IMR-90 (cell line): ENCODE results near the gene KRTAP5-5. TPM values are rescaled to one million over a fixed set of nuclear protein-coding genes. Genes with fewer than 3 reads are reported as not detected.

Source experiments
- ATAC-seq: fragments of 200-7000 bp; cut with Tn5 transposase; 2 replicates; pipeline ENCODE4 v1.9.1; 2020; ENCODE audit warnings: low read depth, mild to moderate bottlenecking, moderate library complexity
- BruUV-seq: library from RNA; stranded (reverse); fragments of 400-500 nt; replicated peaks from 2 replicates; lab custom pipeline; 2021; lab: Mats Ljungman, UMichigan
- CTCF ChIA-PET: fragments of 300-600 bp; formaldehyde crosslinking; extraction: SDS; loops from one replicate; lab custom pipeline; 2021; ENCODE audit warnings: antibody characterized with exemption; lab: Yijun Ruan, JAX
- POLR2A ChIA-PET: fragments of 300-600 bp; sonication (Branson Sonifier 250); formaldehyde crosslinking; loops from one replicate; lab custom pipeline; 2022; ENCODE audit warnings: antibody characterized with exemption; ENCODE audit not compliant: unreplicated experiment; lab: Charles Lee
- DNase-seq: peaks from one replicate; pipeline ENCODE4 v3.0.0; 2013
- H2AFZ ChIP-seq: replicated peaks from 2 replicates; pipeline ENCODE3; 2013; ENCODE audit warnings: low read length, mild to moderate bottlenecking; ENCODE audit not compliant: poor library complexity
- H2AK5ac ChIP-seq: 2 replicates; pipeline ENCODE4 v1.6.1; 2013; ENCODE audit warnings: low read depth, low read length, inconsistent platforms
- H2AK9ac ChIP-seq: replicated peaks from 2 replicates; pipeline ENCODE3; 2013; ENCODE audit warnings: mild to moderate bottlenecking, low read depth, low read length, moderate library complexity; ENCODE audit not compliant: poor library complexity
- H2BK120ac ChIP-seq: 2 replicates; pipeline ENCODE4 v1.6.1; 2013; ENCODE audit warnings: low read depth, low read length, inconsistent platforms
- H2BK15ac ChIP-seq: 3 replicates; pipeline ENCODE4 v1.6.1; 2013; ENCODE audit warnings: low read depth, low read length, inconsistent platforms
- H2BK20ac ChIP-seq: 2 replicates; pipeline ENCODE4 v1.6.1; 2013; ENCODE audit warnings: low read depth, mild to moderate bottlenecking, inconsistent platforms, low read length, moderate library complexity
- H2BK5ac ChIP-seq: 2 replicates; pipeline ENCODE4 v1.6.1; 2013; ENCODE audit warnings: mild to moderate bottlenecking, low read depth, low read length, inconsistent platforms; ENCODE audit not compliant: poor library complexity, severe bottlenecking
- H3K14ac ChIP-seq: replicated peaks from 2 replicates; pipeline ENCODE4 v1.6.1; 2013; ENCODE audit warnings: low read depth, low read length, inconsistent platforms
- H3K18ac ChIP-seq: 2 replicates; pipeline ENCODE4 v1.6.1; 2013; ENCODE audit warnings: low read depth, low read length, control low read depth
- H3K23ac ChIP-seq: 2 replicates; pipeline ENCODE4 v1.6.1; 2013; ENCODE audit warnings: low read depth, low read length, inconsistent platforms
- H3K27ac ChIP-seq: 2 replicates; pipeline ENCODE4 v1.5.1; 2013; ENCODE audit warnings: mild to moderate bottlenecking, control low read depth, low read length; ENCODE audit not compliant: insufficient read depth
- H3K27me3 ChIP-seq: 2 replicates; pipeline ENCODE4 v1.6.1; 2013; ENCODE audit warnings: low read length; ENCODE audit not compliant: control insufficient read depth, insufficient read depth
- H3K36me3 ChIP-seq: 2 replicates; pipeline ENCODE4 v1.6.1; 2013; ENCODE audit warnings: low read length, mixed read lengths; ENCODE audit not compliant: control insufficient read depth, insufficient read depth
- H3K4ac ChIP-seq: 2 replicates; pipeline ENCODE4 v1.6.1; 2013; ENCODE audit warnings: low read depth, low read length, inconsistent platforms
- H3K4me1 ChIP-seq: 2 replicates; pipeline ENCODE4 v1.6.1; 2013; ENCODE audit warnings: low read length, mixed read lengths; ENCODE audit not compliant: control insufficient read depth, insufficient read depth
- H3K4me2 ChIP-seq: 2 replicates; pipeline ENCODE4 v1.6.1; 2013; ENCODE audit warnings: low read depth, mild to moderate bottlenecking, control low read depth, low read length, moderate library complexity
- H3K4me3 ChIP-seq: 2 replicates; pipeline ENCODE4 v1.5.1; 2013; ENCODE audit warnings: low read depth, mild to moderate bottlenecking, control low read depth, low read length, moderate library complexity; ENCODE audit not compliant: insufficient read depth
- H3K56ac ChIP-seq: 2 replicates; pipeline ENCODE4 v1.6.1; 2013; ENCODE audit warnings: low read length, inconsistent platforms; ENCODE audit not compliant: insufficient read depth; ENCODE audit errors: extremely low read depth
- H3K79me1 ChIP-seq, 2 experiments: 2 replicates each; pipeline ENCODE4 v1.6.1; 2013; ENCODE audit warnings: low read length in 2 of 2, inconsistent platforms in 1 of 2, low read depth in 1 of 2
- H3K9ac ChIP-seq: 2 replicates; pipeline ENCODE4 v1.6.1; 2013; ENCODE audit warnings: low read depth, low read length, control low read depth
- H3K9me1 ChIP-seq: 2 replicates; pipeline ENCODE4 v1.6.1; 2013; ENCODE audit warnings: low read length, inconsistent platforms; ENCODE audit not compliant: insufficient read depth
- H3K9me3 ChIP-seq: 2 replicates; pipeline ENCODE4 v1.6.1; 2013; ENCODE audit warnings: low read length; ENCODE audit not compliant: control insufficient read depth, insufficient read depth
- H4K20me1 ChIP-seq: 2 replicates; pipeline ENCODE4 v1.6.1; 2013; ENCODE audit warnings: low read length, inconsistent platforms; ENCODE audit not compliant: insufficient read depth
- H4K5ac ChIP-seq: 2 replicates; pipeline ENCODE4 v1.6.1; 2013; ENCODE audit warnings: mild to moderate bottlenecking, low read depth, low read length, control low read depth
- H4K8ac ChIP-seq, 2 experiments: 2 replicates each; pipeline ENCODE4 v1.6.1; 2013; ENCODE audit warnings: low read depth in 2 of 2, low read length in 2 of 2, control low read depth in 1 of 2, inconsistent platforms in 1 of 2
- H4K91ac ChIP-seq: 2 replicates; pipeline ENCODE4 v1.6.1; 2013; ENCODE audit warnings: low read depth, low read length, inconsistent platforms; ENCODE audit not compliant: insufficient read depth
- BHLHE40 ChIP-seq: fragments of 150-350 bp; IDR thresholded peaks from 2 replicates; pipeline ENCODE4 v1.6.1; 2016; ENCODE audit warnings: mild to moderate bottlenecking, low read depth, low read length
- CHD1 ChIP-seq: IDR thresholded peaks from 2 replicates; pipeline ENCODE4 v1.6.1; 2012; ENCODE audit warnings: low read depth, low read length, improper control_type of control experiment
- ELK1 ChIP-seq: fragments of 150-350 bp; IDR thresholded peaks from 2 replicates; pipeline ENCODE4 v1.6.1; 2016; ENCODE audit warnings: low read depth, mild to moderate bottlenecking, low read length, moderate library complexity, borderline replicate concordance
- FOS ChIP-seq: fragments of 150-350 bp; IDR thresholded peaks from 2 replicates; pipeline ENCODE4 v1.6.1; 2016; ENCODE audit warnings: low read depth, low read length
- MAFK ChIP-seq: IDR thresholded peaks from 2 replicates; pipeline ENCODE4 v1.6.1; 2012; ENCODE audit warnings: low read depth, low read length, improper control_type of control experiment
- MAZ ChIP-seq: IDR thresholded peaks from 2 replicates; pipeline ENCODE4 v1.6.1; 2012; ENCODE audit warnings: low read depth, mild to moderate bottlenecking, low read length, improper control_type of control experiment, moderate library complexity, borderline replicate concordance
- MXI1 ChIP-seq: IDR thresholded peaks from 2 replicates; pipeline ENCODE4 v1.6.1; 2012; ENCODE audit warnings: low read depth, mild to moderate bottlenecking, low read length, moderate library complexity, borderline replicate concordance
- POLR2A ChIP-seq: IDR thresholded peaks from 2 replicates; pipeline ENCODE4 v1.6.1; 2012; ENCODE audit warnings: mild to moderate bottlenecking, low read depth, low read length
- RAD21 ChIP-seq: IDR thresholded peaks from 2 replicates; pipeline ENCODE4 v1.6.1; 2012; ENCODE audit warnings: low read length, improper control_type of control experiment
- RCOR1 ChIP-seq: IDR thresholded peaks from 2 replicates; pipeline ENCODE4 v1.6.1; 2012; ENCODE audit warnings: mild to moderate bottlenecking, low read length, improper control_type of control experiment; ENCODE audit not compliant: insufficient replicate concordance
- RFX5 ChIP-seq: IDR thresholded peaks from 2 replicates; pipeline ENCODE4 v1.8.0; 2012; ENCODE audit warnings: low read depth, mild to moderate bottlenecking, low read length, moderate library complexity
- SMC3 ChIP-seq: fragments of 150-350 bp; IDR thresholded peaks from 2 replicates; pipeline ENCODE4 v1.6.1; 2016; ENCODE audit warnings: low read depth, mild to moderate bottlenecking, antibody characterized with exemption, low read length, moderate library complexity
- USF2 ChIP-seq: fragments of 150-350 bp; IDR thresholded peaks from 2 replicates; pipeline ENCODE4 v1.6.1; 2017; ENCODE audit warnings: mild to moderate bottlenecking, antibody characterized with exemption, low read length, low read depth
- WGBS, 2 experiments: methylation state at CpG; one replicate each; pipeline versions ENCODE4 v1.1.5 to v1.1.7; 2013; ENCODE audit warnings: missing lambda C conversion rate in 2 of 2; ENCODE audit not compliant: insufficient read length in 1 of 2; ENCODE audit errors: extremely low coverage in 2 of 2; 5-methylcytosine and 5-hydroxymethylcytosine counted together
- dilution Hi-C: fragments of 300-500 bp; cut with HindIII; formaldehyde crosslinking; loops from one replicate; pipeline ENCODE4 v1.14.3; 2018; ENCODE audit warnings: low sequenced_read_pairs; ENCODE audit not compliant: unreplicated experiment
- in situ Hi-C: fragments of 300-500 bp; cut with MboI; formaldehyde crosslinking; loops from 3 replicates; pipeline ENCODE4 v1.14.3; 2019; ENCODE audit warnings: low sequenced_read_pairs, inconsistent platforms, mixed read lengths
- intact Hi-C: fragments of 100-400 bp; cut with micrococcal nuclease; formaldehyde crosslinking; loops from 2 replicates; pipeline ENCODE4 v1.10.0; 2022
- polyA plus RNA-seq, 3 experiments: library from polyadenylated mRNA; depleted of rRNA; stranded (reverse); fragments of >200 nt; gene quantifications; 2 replicates each; pipeline ENCODE4 v1.2.3, GENCODE V29; 2012; ENCODE audit warnings: low replicate concordance in 1 of 3
- total RNA-seq: library from RNA; depleted of rRNA; stranded (reverse); fragments of >200 nt; gene quantifications from 2 replicates; pipeline ENCODE4 v1.2.3, GENCODE V29; 2012

The KRTAP5-5 gene
- total and polyA plus RNA-seq, 2 of the 4 experiments (the other 2 are of a cell fraction), result not detected

- no TSS peak for BruUV-seq
- no peaks in the 10 kb centered on the region for H3K36me3 ChIP-seq
- H3K27ac ChIP-seq, result no peak overlapping the region
- no peak overlapping the region for H2AK9ac ChIP-seq
- no peaks in the 10 kb centered on the region for H3K9me1 ChIP-seq
- no peaks in the 10 kb centered on the region for H3K79me1 ChIP-seq
- intact Hi-C loops (no loop called here), dilution Hi-C loops (no loop called here), in situ Hi-C loops (no loop called here)
- WGBS, 2 experiments, result 72% methylated on average over 4 of the region's 6 CpGs; no CpG with 5 or more reads in 1 of the 2 experiments
- peaks cover 34% of the 10 kb centered on the region for H3K27me3 ChIP-seq
- H3K4me3 ChIP-seq, result no peak overlapping the region
- no peak for TF ChIP-seq RAD21
- TF ChIP-seq POLR2A, result no peak
- no peak for TF ChIP-seq FOS
- TF ChIP-seq RFX5, result no peak
- no peak for TF ChIP-seq USF2
- no peak for TF ChIP-seq MXI1
- no peak for TF ChIP-seq RCOR1
- no peak for TF ChIP-seq MAZ
- no peak for TF ChIP-seq ELK1
- TF ChIP-seq SMC3, result no peak
- no peak for TF ChIP-seq CHD1
- TF ChIP-seq BHLHE40, result no peak
- TF ChIP-seq MAFK, result no peak
- H3K14ac ChIP-seq, result no peak overlapping the region
- H3K9ac ChIP-seq, result no peak overlapping the region
- ChIA-PET POLR2A (no interaction called here), CTCF (interaction anchor here (1.0 kb wide), 2 partner anchors 13 to 15 kb away, joined by 3 read pairs; no protein-coding TSS in a partner anchor)
- H3K23ac ChIP-seq, result no peak overlapping the region
- no peak overlapping the region for H3K4ac ChIP-seq
- H2BK120ac ChIP-seq, result no peak overlapping the region
- ATAC-seq (no peak), DNase-seq (no peak)
- H4K5ac ChIP-seq, result no peak overlapping the region
- H3K4me2 ChIP-seq, result no peak overlapping the region
- H2AFZ ChIP-seq, result no peak overlapping the region
- no peaks in the 10 kb centered on the region for H4K20me1 ChIP-seq
- H2AK5ac ChIP-seq, result no peak overlapping the region
- H3K4me1 ChIP-seq, result no peaks in the 10 kb centered on the region
- H2BK5ac ChIP-seq, result no peak overlapping the region
- H2BK15ac ChIP-seq, result no peak overlapping the region
- H2BK20ac ChIP-seq, result no peak overlapping the region
- no peaks in the 10 kb centered on the region for H3K9me3 ChIP-seq
- H4K8ac ChIP-seq, result no peak overlapping the region
- no peak overlapping the region for H3K56ac ChIP-seq
- H4K91ac ChIP-seq, result no peak overlapping the region
- no peak overlapping the region for H3K18ac ChIP-seq
Observed at GRCh38 chr11:1589996-1590395, 39.6 kb upstream of the KRTAP5-5 start.
